Measurements from ENCODE around the gene GMPPB. TPM values are rescaled to one million over a fixed set of nuclear protein-coding genes. Genes with fewer than 3 reads are reported as not detected.

GMPPB gene
- total RNA-seq, 1 experiment from 2014 or later, result 28.0 TPM

DNA sequence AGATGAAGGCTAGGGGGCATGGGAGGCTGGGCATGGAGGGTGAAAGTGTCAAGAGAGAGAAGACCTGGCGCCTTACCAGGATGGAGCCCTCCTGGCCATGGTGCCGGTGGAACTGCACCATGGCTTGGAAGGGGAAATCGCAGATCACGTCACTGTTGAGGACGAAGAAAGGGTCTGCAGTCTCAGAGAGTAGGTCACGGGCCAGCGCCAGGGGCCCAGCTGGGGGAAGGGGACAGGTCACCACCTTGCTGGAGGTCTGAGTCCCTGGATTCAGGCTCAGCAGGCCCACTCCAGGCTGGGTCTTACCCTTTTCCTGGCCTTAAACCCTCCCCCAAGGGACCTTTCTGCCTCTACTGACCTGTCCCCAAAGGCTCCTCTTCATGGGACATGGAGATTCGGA, 855 bp downstream of the GMPPB start (continued):
- TF ChIP-seq, protein P1, sequence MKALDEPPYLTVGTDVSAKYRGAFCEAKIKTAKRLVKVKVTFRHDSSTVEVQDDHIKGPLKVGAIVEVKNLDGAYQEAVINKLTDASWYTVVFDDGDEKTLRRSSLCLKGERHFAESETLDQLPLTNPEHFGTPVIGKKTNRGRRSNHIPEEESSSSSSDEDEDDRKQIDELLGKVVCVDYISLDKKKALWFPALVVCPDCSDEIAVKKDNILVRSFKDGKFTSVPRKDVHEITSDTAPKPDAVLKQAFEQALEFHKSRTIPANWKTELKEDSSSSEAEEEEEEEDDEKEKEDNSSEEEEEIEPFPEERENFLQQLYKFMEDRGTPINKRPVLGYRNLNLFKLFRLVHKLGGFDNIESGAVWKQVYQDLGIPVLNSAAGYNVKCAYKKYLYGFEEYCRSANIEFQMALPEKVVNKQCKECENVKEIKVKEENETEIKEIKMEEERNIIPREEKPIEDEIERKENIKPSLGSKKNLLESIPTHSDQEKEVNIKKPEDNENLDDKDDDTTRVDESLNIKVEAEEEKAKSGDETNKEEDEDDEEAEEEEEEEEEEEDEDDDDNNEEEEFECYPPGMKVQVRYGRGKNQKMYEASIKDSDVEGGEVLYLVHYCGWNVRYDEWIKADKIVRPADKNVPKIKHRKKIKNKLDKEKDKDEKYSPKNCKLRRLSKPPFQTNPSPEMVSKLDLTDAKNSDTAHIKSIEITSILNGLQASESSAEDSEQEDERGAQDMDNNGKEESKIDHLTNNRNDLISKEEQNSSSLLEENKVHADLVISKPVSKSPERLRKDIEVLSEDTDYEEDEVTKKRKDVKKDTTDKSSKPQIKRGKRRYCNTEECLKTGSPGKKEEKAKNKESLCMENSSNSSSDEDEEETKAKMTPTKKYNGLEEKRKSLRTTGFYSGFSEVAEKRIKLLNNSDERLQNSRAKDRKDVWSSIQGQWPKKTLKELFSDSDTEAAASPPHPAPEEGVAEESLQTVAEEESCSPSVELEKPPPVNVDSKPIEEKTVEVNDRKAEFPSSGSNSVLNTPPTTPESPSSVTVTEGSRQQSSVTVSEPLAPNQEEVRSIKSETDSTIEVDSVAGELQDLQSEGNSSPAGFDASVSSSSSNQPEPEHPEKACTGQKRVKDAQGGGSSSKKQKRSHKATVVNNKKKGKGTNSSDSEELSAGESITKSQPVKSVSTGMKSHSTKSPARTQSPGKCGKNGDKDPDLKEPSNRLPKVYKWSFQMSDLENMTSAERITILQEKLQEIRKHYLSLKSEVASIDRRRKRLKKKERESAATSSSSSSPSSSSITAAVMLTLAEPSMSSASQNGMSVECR (CRISPR knock-in tag; IDR thresholded peaks at IDR 0.05; ENCODE audit: borderline replicate concordance), result no peak
- TF ChIP-seq TP53 (CRISPR knock-in tag; IDR thresholded peaks at IDR 0.05) (no peak), KAT7 (CRISPR knock-in tag; IDR thresholded peaks at IDR 0.05; ENCODE audit: borderline replicate concordance) (no peak), MLX (CRISPR knock-in tag; IDR thresholded peaks at IDR 0.05) (no peak), FOXP4 (CRISPR knock-in tag; IDR thresholded peaks at IDR 0.05) (no peak), ZNF317 (CRISPR knock-in tag; IDR thresholded peaks at IDR 0.05; ENCODE audit: borderline replicate concordance, low read depth) (no peak), ATF6 (CRISPR knock-in tag; IDR thresholded peaks at IDR 0.05) (no peak), TEAD1 (CRISPR knock-in tag; IDR thresholded peaks at IDR 0.05) (no peak)
- TF ChIP-seq, protein P2, sequence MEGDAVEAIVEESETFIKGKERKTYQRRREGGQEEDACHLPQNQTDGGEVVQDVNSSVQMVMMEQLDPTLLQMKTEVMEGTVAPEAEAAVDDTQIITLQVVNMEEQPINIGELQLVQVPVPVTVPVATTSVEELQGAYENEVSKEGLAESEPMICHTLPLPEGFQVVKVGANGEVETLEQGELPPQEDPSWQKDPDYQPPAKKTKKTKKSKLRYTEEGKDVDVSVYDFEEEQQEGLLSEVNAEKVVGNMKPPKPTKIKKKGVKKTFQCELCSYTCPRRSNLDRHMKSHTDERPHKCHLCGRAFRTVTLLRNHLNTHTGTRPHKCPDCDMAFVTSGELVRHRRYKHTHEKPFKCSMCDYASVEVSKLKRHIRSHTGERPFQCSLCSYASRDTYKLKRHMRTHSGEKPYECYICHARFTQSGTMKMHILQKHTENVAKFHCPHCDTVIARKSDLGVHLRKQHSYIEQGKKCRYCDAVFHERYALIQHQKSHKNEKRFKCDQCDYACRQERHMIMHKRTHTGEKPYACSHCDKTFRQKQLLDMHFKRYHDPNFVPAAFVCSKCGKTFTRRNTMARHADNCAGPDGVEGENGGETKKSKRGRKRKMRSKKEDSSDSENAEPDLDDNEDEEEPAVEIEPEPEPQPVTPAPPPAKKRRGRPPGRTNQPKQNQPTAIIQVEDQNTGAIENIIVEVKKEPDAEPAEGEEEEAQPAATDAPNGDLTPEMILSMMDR (IDR thresholded peaks at IDR 0.05), result no peak

DNA sequence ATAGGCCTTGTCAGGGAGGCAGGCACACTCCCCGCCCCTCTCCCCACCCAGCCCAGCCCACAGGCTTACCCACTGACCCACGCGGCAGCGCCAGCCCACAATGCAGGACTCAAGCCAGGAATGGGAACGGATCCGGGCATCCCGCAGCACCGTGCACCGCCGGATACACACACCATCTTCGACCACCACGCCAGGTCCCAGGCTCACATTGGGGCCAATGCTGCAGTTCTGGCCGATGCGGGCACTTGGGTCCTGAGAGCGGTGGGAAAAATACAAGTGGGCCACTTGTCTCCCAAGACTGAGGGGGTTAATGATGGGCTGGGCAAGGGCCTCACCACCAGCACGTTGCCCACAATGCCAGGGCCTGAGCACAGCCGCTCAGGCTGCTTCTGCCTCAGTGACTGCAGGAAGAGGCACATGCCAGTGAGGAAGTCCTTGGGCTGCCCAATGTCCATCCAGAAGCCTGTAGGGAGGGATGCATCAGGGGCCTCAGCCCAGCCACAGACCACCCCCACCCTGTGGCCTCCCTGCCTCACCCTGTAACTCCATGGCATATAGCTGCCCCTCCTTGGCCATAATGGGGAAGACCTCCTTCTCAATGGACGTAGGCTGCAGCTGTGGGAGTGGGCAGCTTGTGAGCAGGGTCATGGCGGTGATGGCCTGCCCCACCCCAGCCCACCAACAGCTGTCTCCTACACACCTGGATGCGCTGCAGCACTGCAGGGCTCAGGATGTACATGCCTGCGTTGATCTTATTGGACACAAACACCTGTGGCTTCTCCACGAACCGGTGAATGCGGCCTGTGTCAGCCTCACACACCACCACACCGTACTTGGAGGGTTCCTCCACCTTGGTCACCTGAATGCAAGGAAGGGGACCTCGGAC, 1.6 kb downstream of the GMPPB start:
- peak overlapping the region; percentile 91 for H3K4me3 Mint-ChIP-seq
- ATAC-seq (no peak), DNase-seq (ENCODE audit: low spot score) (no peak)
- H3K36me3 Mint-ChIP-seq, result peaks cover 12% of the 10 kb centered on the region
- CTCF ChIA-PET, result interaction anchor here (0.9 kb wide), 1 partner anchor 21 kb away, joined by 3 read pairs; no protein-coding TSS in a partner anchor
- no peaks in the 10 kb centered on the region for H3K27me3 Mint-ChIP-seq (ENCODE audit: low read depth)
- H3K27ac Mint-ChIP-seq, result no peak overlapping the region
- H3K9me3 Mint-ChIP-seq, result no peaks in the 10 kb centered on the region
- TF ChIP-seq SMAD4 (CRISPR knock-in tag; IDR thresholded peaks at IDR 0.05) (no peak), E2F1 (CRISPR knock-in tag; IDR thresholded peaks at IDR 0.05) (no peak), NR2C2 (CRISPR knock-in tag; IDR thresholded peaks at IDR 0.05) (no peak)
- TF ChIP-seq, protein P3, sequence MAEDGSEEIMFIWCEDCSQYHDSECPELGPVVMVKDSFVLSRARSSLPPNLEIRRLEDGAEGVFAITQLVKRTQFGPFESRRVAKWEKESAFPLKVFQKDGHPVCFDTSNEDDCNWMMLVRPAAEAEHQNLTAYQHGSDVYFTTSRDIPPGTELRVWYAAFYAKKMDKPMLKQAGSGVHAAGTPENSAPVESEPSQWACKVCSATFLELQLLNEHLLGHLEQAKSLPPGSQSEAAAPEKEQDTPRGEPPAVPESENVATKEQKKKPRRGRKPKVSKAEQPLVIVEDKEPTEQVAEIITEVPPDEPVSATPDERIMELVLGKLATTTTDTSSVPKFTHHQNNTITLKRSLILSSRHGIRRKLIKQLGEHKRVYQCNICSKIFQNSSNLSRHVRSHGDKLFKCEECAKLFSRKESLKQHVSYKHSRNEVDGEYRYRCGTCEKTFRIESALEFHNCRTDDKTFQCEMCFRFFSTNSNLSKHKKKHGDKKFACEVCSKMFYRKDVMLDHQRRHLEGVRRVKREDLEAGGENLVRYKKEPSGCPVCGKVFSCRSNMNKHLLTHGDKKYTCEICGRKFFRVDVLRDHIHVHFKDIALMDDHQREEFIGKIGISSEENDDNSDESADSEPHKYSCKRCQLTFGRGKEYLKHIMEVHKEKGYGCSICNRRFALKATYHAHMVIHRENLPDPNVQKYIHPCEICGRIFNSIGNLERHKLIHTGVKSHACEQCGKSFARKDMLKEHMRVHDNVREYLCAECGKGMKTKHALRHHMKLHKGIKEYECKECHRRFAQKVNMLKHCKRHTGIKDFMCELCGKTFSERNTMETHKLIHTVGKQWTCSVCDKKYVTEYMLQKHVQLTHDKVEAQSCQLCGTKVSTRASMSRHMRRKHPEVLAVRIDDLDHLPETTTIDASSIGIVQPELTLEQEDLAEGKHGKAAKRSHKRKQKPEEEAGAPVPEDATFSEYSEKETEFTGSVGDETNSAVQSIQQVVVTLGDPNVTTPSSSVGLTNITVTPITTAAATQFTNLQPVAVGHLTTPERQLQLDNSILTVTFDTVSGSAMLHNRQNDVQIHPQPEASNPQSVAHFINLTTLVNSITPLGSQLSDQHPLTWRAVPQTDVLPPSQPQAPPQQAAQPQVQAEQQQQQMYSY (CRISPR knock-in tag; IDR thresholded peaks at IDR 0.05), result peak; percentile 39; the same call in 1 of the 2 replicates
- POLR2A ChIA-PET, result no interaction called here
- H3K4me1 Mint-ChIP-seq, result peaks cover 16% of the 10 kb centered on the region

Measured in WTC11 (cell line).